Activated gamma-delta T cell (primary cell): ENCODE data around the gene APLN.

Experiments
- DNase-seq: peaks from one replicate; lab custom pipeline; 2025; lab: John Stamatoyannopoulos, UW

APLN gene

GRCh38 chrX:129641469-129641868 is 13.3 kb downstream of the APLN start:
- no peak for DNase-seq

- no peak for DNase-seq
Measured at GRCh38 chrX:129640737-129641136, 14.0 kb downstream of the APLN start.

GRCh38 chrX:129638917-129639316 is 15.8 kb downstream of the APLN start:
- no peak for DNase-seq

- DNase-seq, result no peak
Measured at GRCh38 chrX:129637217-129638109, 17.3 kb downstream of the APLN start.

- no peak for DNase-seq
Measured at GRCh38 chrX:129636175-129636681, 18.5 kb downstream of the APLN start.

GRCh38 chrX:129634541-129634940 is 20.2 kb downstream of the APLN start:
- no peak for DNase-seq

GRCh38 chrX:129632443-129632842 is 22.3 kb downstream of the APLN start:
- DNase-seq, result no peak

GRCh38 chrX:129631849-129632248 is 22.9 kb downstream of the APLN start:
- no peak for DNase-seq

- DNase-seq, result no peak
Measured at GRCh38 chrX:129629837-129630236, 24.9 kb downstream of the APLN start.

GRCh38 chrX:129626026-129626425 is 28.7 kb downstream of the APLN start:
- DNase-seq, result no peak

GRCh38 chrX:129622757-129623301 is 31.9 kb downstream of the APLN start:
- DNase-seq, result no peak

- no peak for DNase-seq
Measured at GRCh38 chrX:129618997-129619396, 35.8 kb downstream of the APLN start.

- no peak for DNase-seq
Measured at GRCh38 chrX:129617420-129617819, 37.3 kb downstream of the APLN start.

- DNase-seq, result no peak
Measured at GRCh38 chrX:129614481-129615255, 40.1 kb downstream of the APLN start.

- no peak for DNase-seq
Measured at GRCh38 chrX:129613596-129613995, 41.2 kb downstream of the APLN start.

GRCh38 chrX:129612396-129612795 is 42.4 kb downstream of the APLN start:
- no peak for DNase-seq

- DNase-seq, result no peak
Measured at GRCh38 chrX:129609395-129609794, 45.4 kb downstream of the APLN start.

- DNase-seq, result no peak
Measured at GRCh38 chrX:129608496-129608895, 46.3 kb downstream of the APLN start.

- no peak for DNase-seq
Measured at GRCh38 chrX:129606918-129607317, 47.8 kb downstream of the APLN start.

- DNase-seq, result no peak
Measured at GRCh38 chrX:129600981-129601424, 53.8 kb downstream of the APLN start.

GRCh38 chrX:129599996-129600395 is 54.8 kb downstream of the APLN start:
- DNase-seq, result no peak

- no peak for DNase-seq
Measured at GRCh38 chrX:129599499-129599898, 55.3 kb downstream of the APLN start.
